HG03060 (cell line): ENCODE data around the gene DOCK10.
"Not testable (repeated sequence)": the region's sequence is repeated elsewhere in the genome, so short reads cannot be mapped to it uniquely, and the experiment has no call there.

Experiments used
- ATAC-seq: cut with Tn5 transposase; IDR thresholded peaks from one replicate; pipeline ENCODE4 v1.9.1; 2021; ENCODE audit warnings: low read depth, moderate number of reproducible peaks; ENCODE audit not compliant: unreplicated experiment

DOCK10 gene

DNA sequence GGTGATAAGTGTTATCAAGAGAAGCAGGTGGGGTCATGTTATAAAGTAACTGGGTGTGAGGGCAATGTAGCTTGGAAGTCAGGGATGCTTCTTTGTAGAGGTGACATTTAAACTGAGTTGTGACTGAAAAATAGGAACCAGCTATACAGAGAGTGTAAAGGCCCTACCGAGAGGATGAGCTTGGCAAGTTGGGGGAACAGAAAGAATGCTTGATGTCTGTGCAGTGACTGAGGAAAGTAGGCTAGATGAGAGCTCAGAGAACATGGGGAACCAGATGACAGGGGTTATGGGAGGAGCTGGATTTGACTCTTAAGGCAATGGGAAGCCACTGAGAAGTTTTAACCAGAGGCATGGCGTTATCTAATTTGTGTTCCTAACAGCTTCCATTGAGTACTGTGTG lies 115.3 kb downstream of the DOCK10 start:
- no peak for ATAC-seq

DNA sequence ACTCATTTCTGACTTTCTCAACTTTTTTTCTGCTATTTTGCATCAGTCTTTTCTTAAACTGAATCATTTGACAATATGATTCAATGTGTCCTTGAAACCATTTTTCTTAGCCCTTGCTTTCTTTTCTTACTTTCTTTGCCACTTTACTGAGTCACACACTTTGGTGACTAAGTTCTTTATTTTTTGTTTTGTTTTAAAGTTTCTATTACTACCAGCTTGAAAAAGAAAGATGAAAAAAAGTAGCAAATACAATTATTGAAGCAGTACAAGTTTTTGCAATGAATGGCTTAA lies 116.5 kb downstream of the DOCK10 start:
- peak; percentile 22 for ATAC-seq

DNA sequence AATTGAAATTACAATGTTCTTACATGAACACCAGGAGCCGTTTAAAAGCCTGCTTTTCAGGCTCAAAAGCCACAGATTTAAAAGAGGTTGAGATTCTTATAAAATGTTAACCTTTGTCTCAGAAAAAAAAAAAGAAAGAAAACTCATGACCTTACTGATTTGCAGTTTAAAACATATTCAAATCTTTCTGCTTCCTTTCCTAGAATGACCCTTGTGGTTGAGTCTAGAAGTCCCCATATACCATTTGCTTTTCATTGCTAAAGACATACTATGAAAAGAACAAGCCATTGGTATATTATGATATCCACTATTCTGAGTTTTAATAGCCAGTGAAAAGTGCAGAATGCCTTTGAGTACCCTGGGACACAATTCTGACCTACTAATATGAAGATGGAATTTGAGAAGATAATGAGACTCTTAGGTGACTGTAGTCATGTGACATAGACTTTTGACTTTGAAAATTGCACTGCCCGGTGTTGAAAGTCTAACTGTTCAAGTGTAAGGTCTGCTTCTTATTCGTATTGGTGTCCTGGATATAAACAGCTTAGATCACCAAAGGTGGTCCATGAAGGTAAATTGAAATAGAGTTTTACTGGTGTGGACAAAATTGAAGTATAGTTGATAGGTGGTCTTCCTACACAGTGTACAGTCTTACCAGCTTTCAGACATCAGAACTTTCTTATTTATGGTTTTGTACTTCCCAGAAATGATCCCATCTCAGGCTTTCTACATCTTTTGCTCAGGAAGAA lies 117.0 kb downstream of the DOCK10 start:
- peak; percentile 18 for ATAC-seq

DNA sequence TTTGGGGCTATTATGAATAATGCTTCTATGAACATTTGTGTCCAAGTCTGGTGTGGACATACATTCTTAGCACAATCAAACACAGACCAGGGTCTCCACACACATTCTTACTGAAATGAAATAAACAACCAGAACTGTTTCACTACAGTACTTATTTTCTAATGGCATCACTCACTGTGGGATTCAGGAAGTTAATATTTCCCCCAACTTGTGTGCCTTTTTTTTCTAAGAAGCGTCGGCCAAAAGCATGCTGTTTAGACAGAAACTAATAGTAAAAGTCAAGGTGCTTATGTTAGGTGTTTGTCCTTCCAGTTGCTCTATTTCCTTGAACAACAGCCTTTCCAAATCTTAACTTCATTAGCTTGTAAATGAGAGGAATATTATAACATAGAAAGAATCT lies 117.6 kb downstream of the DOCK10 start:
- no peak for ATAC-seq

DNA sequence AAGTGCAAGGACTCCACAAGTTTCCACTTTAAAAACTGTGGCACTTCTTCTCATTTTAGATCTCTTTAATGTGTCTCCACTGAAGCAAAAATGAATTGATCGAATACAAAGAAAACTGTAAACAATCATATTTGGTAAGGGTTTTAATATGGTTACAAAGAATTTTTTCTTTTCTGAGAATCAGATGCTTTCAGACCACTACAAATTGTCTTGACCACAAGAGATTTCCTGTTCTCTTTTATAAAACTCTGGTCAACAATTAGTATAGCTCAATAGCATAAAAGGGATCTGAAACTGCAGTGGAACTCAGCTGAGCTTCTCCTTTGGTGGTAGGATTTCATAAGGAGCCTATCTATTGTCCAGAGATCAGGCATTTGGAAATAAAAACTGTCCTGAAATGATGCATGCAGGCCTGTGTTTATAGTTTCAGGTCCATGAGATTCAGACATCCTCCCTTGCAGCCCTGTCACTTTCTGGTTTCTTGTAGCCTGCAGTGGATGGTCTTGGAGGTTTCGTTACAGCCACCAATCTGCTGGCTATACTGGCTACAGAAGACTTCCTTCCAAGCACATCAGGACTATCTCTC lies 120.0 kb downstream of the DOCK10 start:
- peak; percentile 64 for ATAC-seq

DNA sequence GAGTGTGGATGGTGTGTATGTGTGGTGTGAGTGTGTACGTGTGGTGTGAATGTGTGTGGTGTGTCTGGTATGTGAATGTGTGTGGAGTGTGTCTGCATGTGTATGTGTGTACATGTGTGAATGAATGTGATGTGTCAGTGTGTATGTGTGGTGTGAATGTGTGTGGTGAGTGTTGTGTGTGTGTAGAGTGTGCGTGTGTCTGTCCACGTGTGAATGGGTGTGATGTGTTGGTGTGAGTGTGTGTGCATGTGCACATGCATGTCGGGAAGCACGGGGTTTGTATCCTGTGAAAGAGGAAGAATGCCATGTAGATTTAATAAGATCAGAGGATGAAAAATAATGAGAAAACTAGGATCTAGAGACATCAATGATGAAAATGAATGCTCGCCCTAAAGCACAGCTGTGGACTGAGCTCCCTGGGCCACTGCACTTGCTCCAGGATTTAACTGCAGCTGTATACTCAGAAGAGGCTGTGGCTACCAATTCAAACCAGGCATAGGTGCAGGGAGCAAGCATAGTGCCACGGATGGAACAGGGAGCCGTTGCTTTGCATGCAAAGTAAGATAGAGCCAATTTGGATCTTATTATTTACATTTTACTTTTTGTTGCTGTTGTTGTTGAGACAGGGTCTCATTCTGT lies 122.7 kb downstream of the DOCK10 start:
- no peak for ATAC-seq

DNA sequence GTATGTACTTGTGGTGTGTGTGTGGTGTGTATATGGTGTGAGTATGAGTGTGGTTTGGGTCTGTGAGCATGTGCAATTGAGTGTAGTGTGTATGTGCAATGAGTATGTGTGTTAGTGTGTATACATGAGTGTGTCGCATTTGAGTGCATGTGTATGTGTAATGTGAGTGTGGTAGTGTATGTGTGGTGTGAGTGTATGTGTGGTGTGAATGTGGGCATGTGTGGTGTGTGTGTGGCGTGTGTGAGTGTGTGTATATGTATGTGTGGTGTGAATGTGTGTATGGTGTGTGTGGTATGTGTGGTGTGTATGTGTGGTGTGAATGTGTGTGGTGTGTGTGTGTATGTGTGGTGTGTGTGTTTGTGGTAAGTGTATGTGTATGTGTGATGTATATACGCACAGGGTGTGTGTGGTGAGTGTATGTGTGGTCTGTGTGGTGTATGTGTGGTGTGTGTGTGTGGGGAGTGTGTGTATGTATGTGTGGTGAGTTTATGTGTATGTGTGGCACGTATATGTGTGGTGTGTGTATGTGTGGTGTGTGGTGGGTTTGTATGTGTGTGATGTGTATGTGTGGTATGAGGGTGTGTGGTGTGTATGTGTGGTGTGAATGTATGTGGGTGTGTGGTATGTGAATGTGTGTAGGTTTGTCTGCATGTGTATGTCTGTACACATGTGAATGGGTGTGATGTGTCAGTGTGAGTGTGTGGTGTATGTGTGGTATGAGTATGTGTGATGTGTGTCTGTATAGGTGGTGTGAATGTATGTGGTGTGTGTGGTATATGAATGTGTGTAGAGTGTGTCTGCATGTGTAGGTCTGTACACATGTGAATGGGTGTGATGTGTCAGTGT lies 123.4 kb downstream of the DOCK10 start:
- ATAC-seq = no peak

DNA sequence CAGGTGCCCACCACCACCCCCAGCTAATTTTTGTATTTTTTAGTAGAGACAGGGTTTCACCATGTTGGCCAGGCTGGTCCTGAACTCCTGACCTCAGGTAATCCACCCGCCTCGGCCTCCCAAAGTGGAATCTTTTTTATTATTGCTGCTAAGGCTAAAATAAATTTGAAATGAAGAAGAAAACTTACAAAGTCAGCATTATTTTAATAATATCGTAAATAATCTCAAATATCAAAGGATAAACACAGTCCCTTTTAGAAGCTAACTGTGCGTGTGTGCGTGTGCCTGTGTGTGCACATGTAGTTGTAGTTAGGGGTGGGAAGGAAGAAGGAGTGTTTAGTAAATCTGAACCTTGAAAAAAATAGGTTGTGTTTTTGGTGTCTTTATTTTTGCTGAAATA lies 125.0 kb downstream of the DOCK10 start:
- not testable (repeated sequence) for ATAC-seq

DNA sequence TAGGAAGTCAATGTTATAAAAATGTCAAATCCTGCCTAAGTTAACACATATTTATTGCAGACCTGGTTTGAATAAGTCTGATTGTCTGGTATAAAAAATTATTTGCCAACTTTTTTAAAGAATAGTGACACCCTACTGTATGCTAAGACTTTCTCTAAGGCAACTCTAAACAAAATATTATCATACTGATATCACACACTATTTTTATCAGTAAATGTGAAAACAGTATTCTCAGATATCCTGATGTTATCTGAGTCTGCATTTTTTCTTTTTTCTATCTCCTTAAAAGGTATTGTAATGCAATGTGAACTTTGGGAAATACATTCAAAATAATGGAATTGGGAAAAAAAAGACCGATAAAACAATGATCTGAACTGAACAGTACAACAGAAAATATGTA lies 127.1 kb downstream of the DOCK10 start:
- ATAC-seq = no peak

DNA sequence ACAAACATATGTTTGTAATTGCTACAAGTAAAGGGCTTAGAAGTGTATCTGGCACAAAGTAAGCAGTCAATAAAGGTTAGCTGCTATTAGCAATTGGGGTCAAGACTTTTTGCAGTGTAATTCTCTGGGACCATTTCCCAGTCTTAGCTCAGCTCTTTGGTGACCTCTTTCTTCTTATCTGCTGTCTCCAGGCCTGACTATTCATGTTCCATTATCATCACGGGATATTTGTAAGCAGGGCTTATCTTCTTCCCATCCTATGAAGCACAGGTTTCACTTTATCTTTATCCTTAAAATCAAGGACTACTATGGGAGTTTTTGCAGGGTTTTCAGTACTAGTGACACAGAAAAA lies 131.7 kb downstream of the DOCK10 start:
- ATAC-seq = no peak

DNA sequence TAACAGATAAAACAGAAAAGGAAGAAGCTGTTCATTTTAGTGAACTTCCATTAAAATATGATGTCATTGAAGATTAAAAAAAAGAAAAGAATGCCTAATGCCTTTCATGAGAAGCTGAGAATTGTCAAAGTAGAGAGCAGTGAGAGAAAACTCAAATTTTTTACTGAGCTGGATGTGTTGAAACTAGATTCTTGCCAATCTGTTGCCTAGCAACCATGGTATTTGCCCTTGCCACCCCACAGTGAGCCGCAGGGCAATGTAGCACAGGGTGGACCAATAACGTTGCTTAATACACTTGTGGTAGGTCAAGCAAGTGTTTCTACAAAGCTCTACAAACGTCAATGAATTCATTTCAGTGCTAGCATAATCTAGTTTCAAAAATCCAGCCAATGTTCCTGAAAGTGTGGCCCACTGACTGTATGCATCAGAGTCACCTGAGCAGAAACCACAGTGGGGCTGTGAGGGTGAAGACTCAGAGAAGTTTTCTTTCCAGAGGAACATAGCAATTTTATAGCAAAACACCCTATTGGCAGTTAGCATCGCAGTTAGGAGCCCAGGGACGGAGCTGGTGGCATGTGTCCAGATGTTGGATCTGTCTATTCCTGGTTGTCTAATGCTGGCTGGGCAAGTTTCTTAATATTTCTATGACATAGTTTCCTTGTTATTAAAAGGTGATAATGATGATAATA lies 132.2 kb downstream of the DOCK10 start:
- ATAC-seq = peak; percentile 80

DNA sequence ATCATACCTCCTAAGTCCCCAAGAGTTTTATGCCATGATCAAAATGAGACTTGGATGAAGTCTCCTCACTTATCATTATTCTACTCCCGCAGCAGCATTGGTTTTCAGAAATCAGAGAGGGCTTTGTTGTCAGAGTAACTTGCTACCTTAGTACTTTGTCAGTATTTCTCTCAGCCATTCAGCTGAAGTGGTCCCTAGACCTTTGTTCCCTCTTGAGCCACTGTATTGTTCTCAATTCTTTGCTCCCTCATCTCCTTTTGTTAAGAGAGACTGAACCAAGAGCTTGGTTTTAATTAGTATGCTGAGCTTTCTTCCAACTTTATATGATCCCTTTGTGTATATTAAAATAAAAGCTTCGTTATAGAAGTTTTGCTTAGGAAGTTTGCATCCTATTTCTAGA lies 133.4 kb downstream of the DOCK10 start:
- no peak for ATAC-seq

DNA sequence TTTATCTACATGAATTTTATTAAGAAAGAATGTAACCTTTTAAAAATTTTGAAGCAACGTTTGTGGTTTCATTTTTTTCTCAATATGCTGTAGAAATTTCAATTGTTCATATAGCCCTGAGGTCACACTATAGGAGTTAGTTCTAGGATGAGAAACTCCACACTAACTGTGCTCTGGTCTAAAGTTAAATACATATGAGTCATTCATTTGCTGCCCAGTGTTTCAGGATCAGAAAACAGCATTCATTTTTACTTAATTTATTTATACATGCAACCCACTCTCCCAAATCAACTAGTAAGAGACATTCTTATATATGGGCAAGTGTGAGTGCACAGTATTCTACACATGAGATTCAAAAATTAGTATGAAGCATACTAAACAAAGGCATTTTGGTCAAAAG lies 137.9 kb downstream of the DOCK10 start:
- no peak for ATAC-seq

DNA sequence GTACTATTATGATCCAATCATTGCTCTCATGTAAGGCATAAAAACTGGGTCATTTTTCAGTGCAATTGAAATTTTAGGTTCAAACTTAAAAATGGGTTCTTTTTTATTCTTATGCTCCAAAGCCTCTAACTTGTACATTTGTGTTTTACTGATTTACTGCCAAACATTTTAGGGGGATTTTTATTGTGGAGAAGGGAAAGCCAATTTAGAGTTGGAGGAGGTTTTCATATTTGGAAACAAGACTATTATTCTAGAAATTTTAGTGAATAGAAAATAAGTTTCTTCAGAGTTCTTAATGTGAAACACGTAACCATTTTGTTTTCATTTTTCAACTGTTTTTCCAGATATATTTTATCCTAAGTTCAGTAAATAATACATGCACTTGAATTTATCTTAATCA lies 138.6 kb downstream of the DOCK10 start:
- no peak for ATAC-seq

DNA sequence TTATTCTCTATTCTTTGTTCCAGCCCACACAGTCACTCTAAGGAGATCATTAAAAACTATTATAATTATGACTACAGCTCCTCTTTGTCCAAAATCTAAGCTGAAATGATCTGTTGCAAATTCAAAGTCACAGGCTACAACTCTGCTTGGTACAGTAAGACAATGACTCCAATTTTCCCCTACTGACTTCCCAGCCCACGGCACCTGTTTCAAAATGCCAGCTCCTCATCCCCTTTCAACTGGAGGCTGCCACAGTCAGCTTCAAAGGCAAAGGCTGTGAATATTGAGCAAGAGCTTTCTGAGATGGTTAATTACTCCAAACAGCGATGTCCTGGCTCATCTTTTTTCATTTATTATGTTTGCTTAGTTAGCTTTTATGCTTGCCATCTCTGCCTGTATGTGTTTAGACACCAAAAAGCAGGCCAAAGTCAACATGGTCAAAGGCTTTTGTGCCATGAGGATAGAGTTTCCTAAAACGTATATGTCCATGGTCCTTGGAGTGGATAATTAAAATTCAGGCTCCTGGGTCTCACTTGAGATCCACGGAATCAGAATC lies 141.1 kb downstream of the DOCK10 start:
- no peak for ATAC-seq

DNA sequence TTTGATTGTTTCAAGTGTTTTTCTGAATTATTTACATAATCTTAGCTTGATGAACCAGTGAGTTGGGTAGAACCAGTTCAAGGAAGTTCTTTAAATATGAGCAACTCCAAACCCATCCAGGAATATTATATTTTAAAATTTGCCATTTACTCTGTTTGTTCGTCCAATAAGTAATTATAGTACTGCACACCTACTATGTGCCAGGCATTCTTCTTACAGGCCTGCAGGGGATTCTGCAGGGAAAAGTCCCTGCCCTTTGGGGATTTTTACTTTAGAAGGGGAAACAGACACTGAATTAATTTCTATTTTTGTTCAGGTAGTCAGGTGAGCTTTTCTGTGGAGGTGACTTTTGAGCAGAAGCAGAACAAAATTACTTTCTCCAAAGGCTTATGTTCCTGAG lies 146.9 kb downstream of the DOCK10 start:
- no peak for ATAC-seq

DNA sequence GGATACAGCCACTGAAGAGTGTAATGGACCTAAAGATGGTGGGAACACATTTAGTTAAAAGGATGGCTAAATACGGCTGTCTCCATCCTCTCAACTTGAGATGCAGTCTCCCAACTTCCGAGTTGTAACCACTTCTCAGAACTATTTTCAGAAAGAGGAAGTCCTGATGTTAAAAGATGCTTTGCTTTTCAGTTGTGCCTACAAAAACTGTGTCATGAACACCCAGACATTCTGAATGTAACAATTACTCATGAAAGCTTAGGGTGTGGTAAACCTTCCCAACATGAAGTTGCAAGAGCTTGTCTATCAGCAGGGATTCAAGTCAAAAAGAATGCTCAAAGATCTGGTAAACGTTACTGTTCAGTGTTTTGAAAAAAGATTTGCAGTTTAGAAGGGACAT lies 147.9 kb downstream of the DOCK10 start:
- peak; percentile 81 for ATAC-seq

DNA sequence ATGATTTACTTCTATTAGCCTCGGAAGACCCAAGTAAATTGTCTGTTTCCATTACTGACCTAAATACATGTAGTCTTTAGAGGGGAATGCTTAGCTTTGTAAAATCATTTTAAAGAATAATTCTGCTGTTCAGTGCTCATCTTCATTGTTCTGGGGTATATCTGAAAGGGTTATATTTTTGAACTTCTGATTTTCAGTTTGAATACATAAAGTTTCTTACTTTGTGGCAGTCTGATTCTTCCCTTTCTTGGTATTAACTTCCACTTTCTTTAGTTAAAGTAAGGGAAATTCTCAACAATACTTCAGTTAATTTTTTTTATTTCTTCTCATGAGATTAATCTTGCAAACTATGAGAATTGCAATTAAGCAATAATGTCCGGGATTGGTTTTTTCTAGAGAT lies 148.4 kb downstream of the DOCK10 start:
- ATAC-seq = no peak

DNA sequence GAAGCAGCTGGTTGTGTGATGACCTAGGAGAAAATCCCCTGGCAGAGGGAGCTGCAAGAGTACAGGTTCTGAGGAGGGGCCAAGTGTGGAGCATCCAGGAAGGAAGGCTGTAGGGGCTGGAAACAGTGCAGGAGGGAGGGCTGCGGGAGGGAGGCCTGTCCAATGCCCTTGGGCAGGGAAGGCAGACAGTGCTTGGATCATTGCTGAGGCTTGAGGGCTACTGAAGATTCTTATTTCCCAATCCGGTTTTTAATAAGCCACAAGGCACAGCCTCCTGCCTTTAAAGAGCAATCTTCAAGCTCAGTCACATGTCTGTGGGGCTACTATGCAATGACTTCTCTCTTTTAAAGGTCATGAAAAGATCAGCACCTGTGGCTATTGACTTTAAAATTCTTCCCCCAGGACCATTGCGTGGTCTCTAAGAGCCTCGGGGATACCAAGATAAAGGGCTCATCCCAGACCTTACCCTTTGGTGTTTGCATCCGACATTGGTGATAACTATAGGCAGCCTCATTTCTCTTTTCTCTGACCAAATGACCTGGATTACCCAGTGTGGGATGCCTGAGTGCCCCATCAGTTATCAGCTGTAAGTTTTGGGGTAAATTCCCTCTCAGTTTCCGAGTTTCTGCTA lies 149.6 kb downstream of the DOCK10 start:
- ATAC-seq = no peak

DNA sequence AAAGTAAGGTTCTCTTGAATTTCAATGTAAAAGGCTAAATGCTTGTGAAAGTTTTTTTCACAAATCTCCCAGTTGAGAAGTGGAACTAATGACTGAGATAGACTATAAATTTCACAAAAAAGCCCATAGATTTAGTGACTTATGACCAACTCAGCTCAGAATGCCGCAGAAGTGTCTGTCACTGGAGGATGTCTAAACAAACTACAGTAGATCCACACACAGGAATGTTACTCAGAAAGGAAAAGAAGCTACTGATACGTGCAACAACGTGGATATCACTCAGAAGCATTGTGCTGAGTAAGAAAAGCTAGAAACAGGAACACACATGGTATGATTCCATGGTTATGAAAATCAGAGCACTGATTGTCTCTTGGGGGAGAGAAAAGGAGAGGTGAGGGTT lies 151.9 kb downstream of the DOCK10 start:
- no peak for ATAC-seq
